GM12872 (cell line): Measurements from ENCODE around the gene HOXB8.

Experiments used
- TF ChIP-seq, protein P1 (sequence below): IDR thresholded peaks from 3 replicates; pipeline ENCODE4 v1.5.1; 2011; ENCODE audit warnings: low read depth, mild to moderate bottlenecking, low read length, moderate library complexity; ENCODE audit not compliant: insufficient read depth

The HOXB8 gene

DNA sequence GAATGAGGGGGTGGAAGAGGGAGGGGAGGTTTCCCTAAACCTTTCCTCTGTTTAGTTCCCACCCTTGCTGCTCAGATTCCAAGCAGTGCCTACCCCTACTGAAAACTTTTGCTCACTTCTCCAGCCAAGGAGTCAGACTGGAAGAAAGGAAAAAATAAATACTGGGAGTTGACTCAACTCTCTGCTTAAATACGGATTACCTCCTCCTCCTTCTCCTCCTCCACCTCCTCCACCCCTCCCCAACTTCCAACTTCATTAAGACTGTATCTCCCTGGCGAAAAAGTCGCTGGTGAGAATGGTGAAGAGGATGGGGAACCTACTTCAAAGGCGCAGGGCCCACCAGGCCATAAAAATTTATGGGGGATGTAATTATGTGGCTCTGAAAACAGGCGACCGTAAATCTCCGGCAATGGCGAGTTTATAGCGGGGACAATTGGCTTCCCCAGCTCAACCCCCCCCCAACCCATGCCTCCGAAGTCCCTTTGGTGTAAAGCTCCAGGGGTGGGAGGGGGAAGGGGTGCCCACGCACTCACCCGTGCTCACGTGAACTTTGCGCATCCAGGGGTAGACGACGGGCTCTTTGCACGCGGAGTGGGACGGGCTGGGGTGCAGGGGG lies 37.7 kb downstream of the HOXB8 start:
- TF ChIP-seq, protein P1, sequence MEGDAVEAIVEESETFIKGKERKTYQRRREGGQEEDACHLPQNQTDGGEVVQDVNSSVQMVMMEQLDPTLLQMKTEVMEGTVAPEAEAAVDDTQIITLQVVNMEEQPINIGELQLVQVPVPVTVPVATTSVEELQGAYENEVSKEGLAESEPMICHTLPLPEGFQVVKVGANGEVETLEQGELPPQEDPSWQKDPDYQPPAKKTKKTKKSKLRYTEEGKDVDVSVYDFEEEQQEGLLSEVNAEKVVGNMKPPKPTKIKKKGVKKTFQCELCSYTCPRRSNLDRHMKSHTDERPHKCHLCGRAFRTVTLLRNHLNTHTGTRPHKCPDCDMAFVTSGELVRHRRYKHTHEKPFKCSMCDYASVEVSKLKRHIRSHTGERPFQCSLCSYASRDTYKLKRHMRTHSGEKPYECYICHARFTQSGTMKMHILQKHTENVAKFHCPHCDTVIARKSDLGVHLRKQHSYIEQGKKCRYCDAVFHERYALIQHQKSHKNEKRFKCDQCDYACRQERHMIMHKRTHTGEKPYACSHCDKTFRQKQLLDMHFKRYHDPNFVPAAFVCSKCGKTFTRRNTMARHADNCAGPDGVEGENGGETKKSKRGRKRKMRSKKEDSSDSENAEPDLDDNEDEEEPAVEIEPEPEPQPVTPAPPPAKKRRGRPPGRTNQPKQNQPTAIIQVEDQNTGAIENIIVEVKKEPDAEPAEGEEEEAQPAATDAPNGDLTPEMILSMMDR, result no peak

DNA sequence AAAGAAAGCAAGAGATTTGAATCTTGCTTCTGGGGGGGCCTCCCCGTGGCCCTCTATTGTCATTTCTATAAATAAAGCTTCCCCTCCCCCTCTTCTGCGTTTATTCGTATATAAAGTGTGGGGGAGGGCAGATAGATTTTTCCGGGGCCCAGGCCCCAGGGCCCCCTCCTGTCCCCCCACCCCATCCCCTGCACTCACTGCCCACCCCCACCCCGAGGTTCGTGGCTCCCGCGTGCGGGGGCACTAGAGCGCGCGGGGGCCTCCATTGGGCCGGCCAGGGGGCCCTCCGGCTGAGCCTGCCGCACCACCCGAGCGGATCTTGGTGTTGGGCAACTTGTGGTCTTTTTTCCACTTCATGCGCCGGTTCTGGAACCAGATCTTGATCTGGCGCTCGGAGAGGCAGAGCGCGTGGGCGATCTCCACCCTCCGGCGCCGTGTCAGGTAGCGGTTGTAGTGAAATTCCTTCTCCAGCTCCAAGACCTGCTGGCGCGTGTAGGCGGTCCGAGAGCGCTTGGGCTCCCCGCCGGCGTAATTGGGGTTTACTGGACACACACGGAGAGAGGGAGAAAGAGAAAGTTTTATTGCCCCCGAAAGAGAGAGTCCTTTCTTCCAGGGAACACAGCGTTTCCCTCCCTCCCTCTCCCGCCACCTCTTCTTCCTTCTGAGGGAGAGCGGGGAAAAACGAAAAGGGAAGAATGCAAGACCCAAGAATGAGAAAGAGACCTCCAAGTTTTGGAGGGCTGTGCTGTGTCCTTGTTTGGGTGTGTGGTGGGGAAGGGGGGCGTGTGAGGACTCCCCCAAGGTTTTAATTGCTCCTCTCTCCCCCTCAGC lies 38.4 kb downstream of the HOXB8 start:
- TF ChIP-seq, protein P1, result no peak

GRCh38 chr17:48575673-48576478 lies 39.2 kb downstream of the HOXB8 start:
- TF ChIP-seq, protein P1, result no peak

- TF ChIP-seq, protein P1, result no peak
These were observed 40.0 kb downstream of the HOXB8 start for GRCh38 chr17:48575066-48575582.

DNA sequence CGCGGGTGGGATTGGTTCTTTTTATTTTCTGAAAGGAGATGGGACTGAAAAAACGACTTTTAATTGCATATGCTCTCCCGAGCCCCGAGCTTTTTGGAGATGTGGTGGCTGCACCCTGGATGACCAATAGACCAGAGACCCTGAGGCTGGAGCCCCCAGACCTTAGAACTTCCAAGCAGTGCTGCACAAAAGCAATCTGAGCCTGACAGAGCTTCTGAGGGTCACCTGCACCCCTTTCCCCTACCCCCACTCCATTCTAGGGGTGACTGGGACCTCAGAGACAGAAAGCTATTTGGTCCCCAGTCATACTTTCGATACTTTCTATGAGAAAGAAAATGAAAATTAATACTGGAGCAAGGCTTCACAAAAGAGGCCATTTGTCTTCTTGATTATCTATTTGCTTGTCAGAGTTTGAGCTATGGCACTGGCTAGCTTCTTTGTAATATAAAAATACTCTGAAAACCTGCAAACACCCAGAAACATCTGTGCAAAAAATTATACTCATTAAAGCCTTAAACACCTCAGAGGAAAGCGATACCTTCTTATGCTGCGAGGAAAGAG lies 40.5 kb downstream of the HOXB8 start:
- TF ChIP-seq, protein P1, result no peak

GRCh38 chr17:48571826-48572417 lies 43.2 kb downstream of the HOXB8 start:
- TF ChIP-seq, protein P1, result no peak
